Cardiac fibroblast (primary cell): Measurements from ENCODE around the gene MBD3.

ENCODE experiments used
- DNase-seq, 2 donors: peaks; one replicate each; pipeline versions ENCODE4 v3.0.0 to v3.0.0-alpha.2; 2010; ENCODE audit warnings: low read depth in 2 of 2
- H3K4me3 ChIP-seq, 2 donors: replicated peaks in 1 of 2; 1 replicate in 1 of 2; 2 replicates in 1 of 2; pipeline ENCODE4 v1.5.1; 2011; ENCODE audit warnings: low read depth in 2 of 2, low read length in 2 of 2, mild to moderate bottlenecking in 2 of 2, moderate library complexity in 1 of 2
- CTCF ChIP-seq: IDR thresholded peaks from one replicate; pipeline ENCODE4 v1.5.1; 2011; ENCODE audit warnings: low read depth, mild to moderate bottlenecking, low read length, inconsistent platforms

MBD3 gene

DNA sequence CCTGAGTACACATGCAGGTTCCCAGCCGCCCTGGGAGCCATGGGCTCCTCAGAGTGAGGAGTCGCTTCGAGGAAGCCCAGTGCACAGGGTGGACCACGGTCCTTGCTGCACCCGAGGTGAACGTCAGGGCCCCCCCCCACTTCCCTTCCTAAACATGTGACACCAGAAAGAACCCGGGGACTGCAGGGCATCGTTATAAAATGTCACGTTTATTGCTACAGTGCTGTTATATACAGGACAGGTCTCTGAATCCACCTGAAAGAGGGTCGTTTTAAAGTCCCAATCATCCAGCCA is 16.4 kb upstream of the MBD3 start:
- no peak for DNase-seq
- no peak overlapping the region for H3K4me3 ChIP-seq
- TF ChIP-seq CTCF, result no peak

DNA sequence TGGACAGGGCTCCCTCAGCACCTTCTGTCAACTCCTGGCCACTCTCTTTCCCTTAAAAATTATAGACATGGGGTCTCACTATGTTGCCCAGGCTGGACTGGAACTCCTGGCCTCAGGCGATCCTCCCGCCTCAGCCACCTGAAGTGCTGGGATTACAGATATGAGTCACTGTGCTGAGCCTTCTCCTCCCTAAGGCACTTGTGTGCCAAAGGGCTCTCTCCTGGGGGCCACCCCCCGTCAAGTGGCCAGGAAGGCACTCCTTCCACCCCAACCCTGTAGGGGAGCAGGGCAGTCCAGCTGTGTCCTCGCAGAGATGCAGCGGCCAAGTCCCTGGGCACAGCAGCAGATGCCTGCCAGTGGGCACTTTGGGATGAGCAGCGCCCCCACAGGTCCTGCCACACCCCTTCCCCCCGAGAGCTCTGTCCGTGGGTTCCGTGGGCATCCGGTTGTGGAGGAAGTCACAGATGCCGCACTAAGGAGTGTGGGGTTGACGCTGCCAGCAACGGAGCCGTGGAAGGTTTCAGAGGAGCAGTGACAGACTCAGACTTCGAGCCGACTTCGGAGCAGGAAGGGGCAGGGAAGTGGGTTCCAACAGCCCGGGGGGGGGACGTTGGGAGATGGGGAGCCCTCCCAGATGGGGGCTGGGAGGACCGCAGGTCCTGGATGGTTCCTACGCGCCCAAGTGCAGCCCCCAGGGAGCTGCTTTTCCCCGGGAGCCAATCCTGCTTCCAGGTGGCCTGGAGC is 15.9 kb upstream of the MBD3 start:
- TF ChIP-seq CTCF, result no peak
- DNase-seq, result no peak
- H3K4me3 ChIP-seq, result no peak overlapping the region

GRCh38 chr19:1606138-1606651 is 13.5 kb upstream of the MBD3 start:
- H3K4me3 ChIP-seq, result peak overlapping the region; percentile 59 to 92
- DNase-seq, result no peak
- no peak for TF ChIP-seq CTCF

GRCh38 chr19:1605236-1606137 is 12.8 kb upstream of the MBD3 start, which contains the start of gene UQCR11:
TSS of gene UQCR11 (minus strand) at chr19:1605462. CDS start at chr19:1605409, 53 bp downstream.
- peak; percentile 96 to 98 for DNase-seq
- TF ChIP-seq CTCF, result peak; percentile 62
- H3K4me3 ChIP-seq, result peak within 1 kb of the TSS; percentile 92 to 96

DNA sequence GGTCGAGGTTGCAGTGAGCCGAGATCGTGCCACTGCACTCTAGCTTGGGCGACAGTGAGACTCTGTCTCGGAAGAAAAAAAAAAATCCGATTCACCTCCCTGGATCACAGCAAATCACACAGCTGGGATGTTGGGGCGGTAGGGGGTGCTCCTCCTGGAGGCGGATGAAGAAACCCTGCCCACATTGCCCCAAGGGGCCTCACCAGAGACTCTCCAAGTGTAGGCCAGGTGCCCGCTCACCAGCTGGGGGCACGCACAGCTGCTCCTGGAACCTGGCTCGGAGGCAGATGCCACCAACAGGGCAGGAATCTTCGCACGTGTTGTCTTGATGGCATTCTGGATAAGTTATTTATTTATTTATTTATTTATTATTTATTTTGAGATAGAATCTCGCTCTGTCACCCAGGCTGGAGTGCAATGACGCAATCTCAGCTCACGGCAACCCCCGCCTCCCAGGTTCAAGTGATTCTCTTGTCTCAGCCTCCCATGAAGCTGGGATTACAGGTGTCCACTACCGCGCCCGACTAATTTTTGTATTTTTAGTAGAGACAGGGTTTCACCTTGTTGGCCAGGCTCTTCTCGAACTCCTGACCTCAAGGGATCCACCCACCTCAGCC is 9.5 kb upstream of the MBD3 start:
- no peak for DNase-seq
- TF ChIP-seq CTCF, result no peak
- H3K4me3 ChIP-seq, result no peak overlapping the region

- no peak for DNase-seq
- TF ChIP-seq CTCF, result peak; percentile 21
- no peak overlapping the region for H3K4me3 ChIP-seq
These were observed 9.0 kb upstream of the MBD3 start for GRCh38 chr19:1601613-1602064.
